Measurements from ENCODE around the gene EIF2A. TPM values are rescaled to one million over a fixed set of nuclear protein-coding genes. Genes with fewer than 3 reads are reported as not detected.

Gene EIF2A
- total RNA-seq, 2 experiments from 2014 or later: 85.6 to 105 TPM

DNA sequence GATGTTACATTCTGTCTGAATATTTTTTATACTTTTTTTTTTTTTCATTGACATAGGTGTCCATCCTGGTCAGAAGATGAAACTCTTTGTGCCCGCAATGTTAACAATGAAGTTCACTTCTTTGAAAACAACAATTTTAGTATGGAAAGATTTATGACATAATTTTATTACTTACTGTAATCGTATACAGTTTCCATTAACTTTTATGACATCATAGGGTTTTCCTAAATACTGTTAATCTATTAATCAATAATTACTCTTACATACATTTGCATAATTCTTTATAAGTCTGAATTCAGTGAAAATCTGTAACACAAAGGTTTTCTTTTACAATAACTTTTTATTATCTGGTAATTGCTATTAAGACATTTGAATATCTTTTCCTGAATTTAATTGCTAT is 17.7 kb downstream of the EIF2A start:
- Histone ChIP-seq H3K9me3 (ENCODE audit: low read length) (no peaks in the 10 kb centered on the region), H3K4me1 (ENCODE audit: insufficient read depth, low read length, poor library complexity, severe bottlenecking) (no peaks in the 10 kb centered on the region), H3K4me3 (ENCODE audit: low read depth, low read length, poor library complexity, severe bottlenecking) (no peak overlapping the region), H3K9me2 (ENCODE audit: insufficient read depth, low read length) (no peaks in the 10 kb centered on the region), H3K79me2 (ENCODE audit: insufficient read depth, low read depth, low read length) (peaks cover 23% of the 10 kb centered on the region; the same call in 1 of the 2 replicates), H2AFZ (ENCODE audit: low read length) (no peak overlapping the region), H3K27ac (ENCODE audit: low read depth, low read length, poor library complexity, severe bottlenecking) (no peak overlapping the region), H3K36me3 (ENCODE audit: insufficient read depth, low read length) (peaks cover 95% of the 10 kb centered on the region), H4K20me1 (ENCODE audit: insufficient read depth, low read length) (0 out of 2 replicates have a peak, but pooled peaks cover 6% of the 10 kb centered on the region), H3K4me2 (ENCODE audit: low read length) (no peak overlapping the region)
- BruUV-seq (replicated peaks): no TSS peak
- ChIA-PET POLR2A (interaction anchor here (0.5 to 0.8 kb wide), 3 partner anchors 8 to 149 kb away, joined by 3 to 4 read pairs (median 3); no protein-coding TSS in a partner anchor), CTCF (ENCODE audit: unreplicated experiment) (no interaction called here)
- no peak for DNase-seq (ENCODE audit: low spot score)
- TF ChIP-seq EZH2phosphoT487 (IDR thresholded peaks at IDR 0.05; ENCODE audit: borderline replicate concordance, low read depth, low read length): no peak
- TF ChIP-seq, protein P1, sequence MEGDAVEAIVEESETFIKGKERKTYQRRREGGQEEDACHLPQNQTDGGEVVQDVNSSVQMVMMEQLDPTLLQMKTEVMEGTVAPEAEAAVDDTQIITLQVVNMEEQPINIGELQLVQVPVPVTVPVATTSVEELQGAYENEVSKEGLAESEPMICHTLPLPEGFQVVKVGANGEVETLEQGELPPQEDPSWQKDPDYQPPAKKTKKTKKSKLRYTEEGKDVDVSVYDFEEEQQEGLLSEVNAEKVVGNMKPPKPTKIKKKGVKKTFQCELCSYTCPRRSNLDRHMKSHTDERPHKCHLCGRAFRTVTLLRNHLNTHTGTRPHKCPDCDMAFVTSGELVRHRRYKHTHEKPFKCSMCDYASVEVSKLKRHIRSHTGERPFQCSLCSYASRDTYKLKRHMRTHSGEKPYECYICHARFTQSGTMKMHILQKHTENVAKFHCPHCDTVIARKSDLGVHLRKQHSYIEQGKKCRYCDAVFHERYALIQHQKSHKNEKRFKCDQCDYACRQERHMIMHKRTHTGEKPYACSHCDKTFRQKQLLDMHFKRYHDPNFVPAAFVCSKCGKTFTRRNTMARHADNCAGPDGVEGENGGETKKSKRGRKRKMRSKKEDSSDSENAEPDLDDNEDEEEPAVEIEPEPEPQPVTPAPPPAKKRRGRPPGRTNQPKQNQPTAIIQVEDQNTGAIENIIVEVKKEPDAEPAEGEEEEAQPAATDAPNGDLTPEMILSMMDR (conservative IDR thresholded peaks at IDR 0.05; ENCODE audit: low read length): no peak
- intact Hi-C loops (cut with micrococcal nuclease; ENCODE audit: unreplicated experiment): no loop called here

DNA sequence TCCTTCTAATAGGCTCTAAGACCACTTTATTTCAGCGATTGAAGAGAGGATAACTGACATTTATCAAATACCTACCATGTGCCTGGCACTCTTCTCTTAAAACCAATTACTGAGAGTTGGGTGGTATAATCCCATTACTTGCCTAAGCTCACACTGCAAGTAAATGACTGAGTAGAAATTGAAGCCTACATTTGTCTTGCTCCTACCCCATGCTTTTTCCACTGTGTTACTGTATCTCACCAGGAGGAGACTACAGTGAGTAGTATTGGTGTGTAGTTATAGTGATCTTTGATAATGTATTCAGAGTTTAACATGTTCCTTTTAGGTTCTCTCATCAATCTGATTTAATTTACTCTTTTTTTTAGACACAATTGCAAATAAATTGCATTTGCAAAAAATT is 20.7 kb downstream of the EIF2A start:
- H3K36me3 ChIP-seq (ENCODE audit: insufficient read depth, low read length): peaks cover 96% of the 10 kb centered on the region
- H3K27ac ChIP-seq (ENCODE audit: low read depth, low read length, poor library complexity, severe bottlenecking): no peak overlapping the region
- 0 out of 2 replicates have a peak, but pooled peaks cover 6% of the 10 kb centered on the region for H4K20me1 ChIP-seq (ENCODE audit: insufficient read depth, low read length)
- no peaks in the 10 kb centered on the region for H3K4me1 ChIP-seq (ENCODE audit: insufficient read depth, low read length, poor library complexity, severe bottlenecking)
- H3K9me2 ChIP-seq (ENCODE audit: insufficient read depth, low read length): no peaks in the 10 kb centered on the region
- H3K4me3 ChIP-seq (ENCODE audit: low read depth, low read length, poor library complexity, severe bottlenecking): no peak overlapping the region
- no peak overlapping the region for H3K4me2 ChIP-seq (ENCODE audit: low read length)
- no TSS peak for BruUV-seq (replicated peaks)
- no peaks in the 10 kb centered on the region for H3K9me3 ChIP-seq (ENCODE audit: low read length)
- POLR2A ChIA-PET: interaction anchor here (1.4 to 3.5 kb wide), 2 partner anchors 10 to 17 kb away, joined by 4 to 12 read pairs; no protein-coding TSS in a partner anchor
- peaks cover 5% of the 10 kb centered on the region; the same call in 1 of the 2 replicates for H3K79me2 ChIP-seq (ENCODE audit: insufficient read depth, low read depth, low read length)
- no peak overlapping the region for H2AFZ ChIP-seq (ENCODE audit: low read length)
- no peak for TF ChIP-seq EZH2phosphoT487 (IDR thresholded peaks at IDR 0.05; ENCODE audit: borderline replicate concordance, low read depth, low read length)
- TF ChIP-seq, protein P1 (conservative IDR thresholded peaks at IDR 0.05; ENCODE audit: low read length): no peak
- CTCF ChIA-PET (ENCODE audit: unreplicated experiment): no interaction called here
- intact Hi-C loops (cut with micrococcal nuclease; ENCODE audit: unreplicated experiment): no loop called here
- DNase-seq (ENCODE audit: low spot score): no peak

DNA sequence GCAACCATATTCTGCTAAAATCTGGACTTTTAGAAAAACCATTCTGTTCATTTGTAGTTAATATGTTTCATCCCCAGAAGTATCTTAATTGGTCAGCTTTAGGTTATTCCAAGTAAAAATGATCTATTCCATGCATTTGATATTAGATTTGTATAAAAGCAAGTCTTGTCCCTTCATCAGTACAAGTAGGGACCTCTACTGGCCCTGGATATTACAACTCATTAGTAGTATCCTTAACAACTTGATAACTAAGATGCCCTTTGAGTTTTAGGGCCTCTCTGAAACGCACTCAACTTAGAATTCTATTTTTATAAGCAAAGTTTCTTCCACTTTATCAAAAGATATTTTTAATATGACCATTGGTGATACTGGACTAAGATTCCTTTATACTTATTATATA is 31.3 kb downstream of the EIF2A start:
- Histone ChIP-seq H3K79me2 (ENCODE audit: insufficient read depth, low read depth, low read length) (peaks cover 22% of the 10 kb centered on the region; the same call in 1 of the 2 replicates), H3K4me2 (ENCODE audit: low read length) (no peak overlapping the region), H4K20me1 (ENCODE audit: insufficient read depth, low read length) (0 out of 2 replicates have a peak, but pooled peaks cover 3% of the 10 kb centered on the region), H3K4me3 (ENCODE audit: low read depth, low read length, poor library complexity, severe bottlenecking) (no peak overlapping the region), H3K9me3 (ENCODE audit: low read length) (no peaks in the 10 kb centered on the region), H3K36me3 (ENCODE audit: insufficient read depth, low read length) (peaks cover 95% of the 10 kb centered on the region), H2AFZ (ENCODE audit: low read length) (no peak overlapping the region), H3K27ac (ENCODE audit: low read depth, low read length, poor library complexity, severe bottlenecking) (no peak overlapping the region), H3K4me1 (ENCODE audit: insufficient read depth, low read length, poor library complexity, severe bottlenecking) (no peaks in the 10 kb centered on the region), H3K9me2 (ENCODE audit: insufficient read depth, low read length) (no peaks in the 10 kb centered on the region)
- ChIA-PET POLR2A (interaction anchor here (0.7 to 2.1 kb wide), 4 partner anchors 11 to 218 kb away, joined by 5 to 12 read pairs (median 6); partner anchors contain the start of gene SELENOT), CTCF (ENCODE audit: unreplicated experiment) (no interaction called here)
- DNase-seq (ENCODE audit: low spot score): no peak
- TF ChIP-seq, protein P1 (conservative IDR thresholded peaks at IDR 0.05; ENCODE audit: low read length): peak; percentile 49
- TF ChIP-seq EZH2phosphoT487 (IDR thresholded peaks at IDR 0.05; ENCODE audit: borderline replicate concordance, low read depth, low read length): no peak
- BruUV-seq (replicated peaks): no TSS peak
- intact Hi-C loops (cut with micrococcal nuclease; ENCODE audit: unreplicated experiment): no loop called here

Data from OCI-LY7 (cell line).